ENCODE measurements around the gene GPR158.

The GPR158 gene

DNA sequence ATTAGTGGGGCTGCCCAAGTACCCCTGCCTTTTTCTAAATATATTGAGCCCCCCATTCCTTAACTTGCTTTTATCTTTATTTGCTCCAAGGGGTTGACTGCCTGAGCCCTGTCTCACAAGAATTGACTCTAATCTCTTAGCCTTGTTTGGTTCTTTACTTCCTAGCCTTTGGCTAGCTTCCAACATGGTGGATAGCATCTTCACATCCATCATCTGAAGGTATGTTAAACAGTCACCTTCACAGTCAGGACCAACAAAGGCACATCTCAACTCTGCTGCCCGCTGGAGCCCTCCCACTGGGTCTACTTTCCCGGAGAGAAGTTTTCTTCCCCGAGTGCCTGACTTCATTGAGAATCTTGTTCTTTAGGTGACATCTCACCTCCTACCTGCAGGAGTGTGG lies 329.5 kb downstream of the GPR158 start:
- no peak for DNase-seq (ENCODE audit: low read depth in 3 of 3)

DNA sequence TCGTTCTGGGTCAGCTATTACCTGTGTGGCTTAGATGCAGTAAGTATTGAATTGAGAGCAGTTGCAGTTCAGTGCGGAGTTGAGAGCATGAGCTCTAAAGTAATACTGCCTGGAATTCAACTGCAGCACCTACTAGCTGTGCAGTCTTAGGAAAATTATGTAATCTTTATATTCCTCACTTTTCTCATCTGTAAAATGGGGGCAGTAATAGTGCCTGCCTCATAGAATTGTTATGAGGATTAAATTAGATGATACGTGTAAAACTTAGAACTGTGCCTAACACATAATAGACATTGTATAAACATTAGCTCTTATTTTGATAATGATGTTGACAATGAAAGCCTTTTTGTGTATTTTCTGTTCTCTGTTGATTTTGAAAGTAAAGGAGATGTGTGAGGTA lies 330.0 kb downstream of the GPR158 start:
- DNase-seq (ENCODE audit: low read depth in 3 of 3) = no peak

DNA sequence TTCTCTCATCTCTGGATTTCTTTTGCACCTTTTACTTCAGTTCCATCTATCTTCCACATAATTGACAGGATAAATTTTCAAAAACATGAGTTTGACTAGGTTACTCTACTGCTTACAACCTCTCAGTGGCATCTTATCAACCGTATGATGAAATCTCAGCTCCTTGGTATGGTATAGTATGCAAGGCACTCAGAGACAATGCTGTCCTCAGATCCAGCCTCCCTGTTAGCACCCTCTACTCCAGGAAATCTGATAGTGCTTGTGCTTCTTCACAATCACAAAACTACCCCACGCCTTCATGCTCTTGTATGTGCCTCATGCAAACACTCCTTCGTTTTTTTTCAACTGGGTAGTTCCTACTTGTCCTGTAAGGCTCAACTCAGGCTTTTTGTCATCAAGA lies 330.7 kb downstream of the GPR158 start:
- no peak for DNase-seq (ENCODE audit: low read depth in 3 of 3)

DNA sequence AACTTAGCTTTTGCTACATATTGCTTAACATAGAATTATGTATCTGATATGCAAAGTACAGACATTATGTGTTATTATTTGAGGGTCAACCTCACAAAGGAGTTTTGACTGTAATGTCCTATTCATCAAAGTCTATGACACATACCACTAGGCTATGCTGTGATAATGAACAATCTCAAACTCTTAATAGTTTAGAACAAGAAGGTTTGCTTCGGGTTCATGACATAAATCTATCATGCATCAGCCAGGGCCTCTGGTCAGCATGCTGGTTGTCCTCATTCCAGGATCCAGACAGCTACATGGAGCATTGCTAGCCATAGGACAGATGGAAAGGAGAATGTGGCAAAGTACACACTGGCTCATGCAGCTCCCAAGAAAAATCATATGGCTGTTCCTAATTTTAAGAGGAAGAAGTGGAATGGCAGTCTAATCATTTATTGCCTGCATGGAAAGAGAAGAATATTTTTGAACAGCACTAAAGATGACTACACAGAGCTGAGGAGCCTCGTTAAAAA lies 332.1 kb downstream of the GPR158 start:
- no peak for DNase-seq (ENCODE audit: low read depth in 3 of 3)

DNA sequence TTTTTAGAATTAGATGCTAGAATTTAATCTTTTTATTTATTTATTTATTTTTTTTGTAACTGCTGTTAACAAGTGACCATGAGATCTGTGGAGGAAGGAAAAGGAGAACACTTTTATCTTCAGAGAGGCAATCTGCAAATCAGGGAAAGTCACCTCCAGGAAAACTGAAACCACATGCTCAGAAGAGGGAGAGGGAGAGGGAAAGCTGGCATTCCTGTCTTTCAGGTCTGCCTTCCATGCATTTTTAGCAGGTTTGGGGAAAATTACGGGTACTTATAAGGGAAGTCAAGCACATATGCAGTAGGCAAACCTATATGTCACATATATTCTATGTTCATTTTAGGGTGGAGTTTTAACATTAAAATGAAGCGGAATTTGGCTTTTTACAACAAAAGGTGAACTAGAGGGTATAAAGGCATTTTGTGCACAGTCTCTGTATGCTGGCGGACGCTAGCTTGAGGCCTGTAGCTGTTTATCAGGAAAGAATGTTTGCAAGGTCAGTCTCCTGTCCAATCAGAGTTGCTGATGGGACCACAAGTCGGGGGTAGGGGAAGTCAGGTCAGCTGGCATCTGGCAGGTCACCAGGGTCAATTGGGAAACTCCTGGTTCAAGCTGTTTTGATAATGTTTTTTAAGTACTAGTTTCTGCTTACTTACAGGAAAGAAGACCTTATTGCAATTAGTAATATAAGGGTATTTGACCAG lies 333.5 kb downstream of the GPR158 start:
- DNase-seq (ENCODE audit: low read depth in 3 of 3) = no peak

- DNase-seq (ENCODE audit: low read depth in 3 of 3) = no peak
Observed at GRCh38 chr10:25509151-25509550, 334.4 kb downstream of the GPR158 start.

- no peak for DNase-seq (ENCODE audit: low read depth in 3 of 3)
Observed at GRCh38 chr10:25522294-25522693, 347.5 kb downstream of the GPR158 start.

GRCh38 chr10:25522946-25523608 lies 348.3 kb downstream of the GPR158 start:
- DNase-seq (ENCODE audit: low read depth in 3 of 3) = no peak

- DNase-seq (ENCODE audit: low read depth in 3 of 3) = no peak
Observed at GRCh38 chr10:25530306-25530705, 355.5 kb downstream of the GPR158 start.

GRCh38 chr10:25531457-25532061 lies 356.8 kb downstream of the GPR158 start:
- no peak for DNase-seq (ENCODE audit: low read depth in 3 of 3)

DNA sequence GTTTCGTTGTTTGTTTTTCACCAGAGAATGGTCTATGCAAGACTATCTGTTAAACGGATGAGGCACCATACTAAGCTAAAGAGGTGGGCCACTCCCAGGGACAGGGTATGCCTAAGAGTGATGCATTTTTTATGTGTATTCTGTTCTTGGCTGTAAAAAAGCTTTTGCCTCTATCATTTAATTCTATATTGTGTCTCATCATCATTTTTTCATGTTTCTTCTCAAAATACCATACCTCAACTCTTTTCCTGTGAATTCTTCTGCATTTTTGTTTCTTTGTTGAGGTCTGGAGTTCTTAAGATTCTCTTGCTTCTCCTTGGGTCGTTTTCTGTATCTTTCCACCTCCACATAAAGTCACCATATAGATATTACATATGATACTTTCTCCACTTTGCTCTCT lies 357.4 kb downstream of the GPR158 start:
- no peak for DNase-seq (ENCODE audit: low read depth in 3 of 3)

DNA sequence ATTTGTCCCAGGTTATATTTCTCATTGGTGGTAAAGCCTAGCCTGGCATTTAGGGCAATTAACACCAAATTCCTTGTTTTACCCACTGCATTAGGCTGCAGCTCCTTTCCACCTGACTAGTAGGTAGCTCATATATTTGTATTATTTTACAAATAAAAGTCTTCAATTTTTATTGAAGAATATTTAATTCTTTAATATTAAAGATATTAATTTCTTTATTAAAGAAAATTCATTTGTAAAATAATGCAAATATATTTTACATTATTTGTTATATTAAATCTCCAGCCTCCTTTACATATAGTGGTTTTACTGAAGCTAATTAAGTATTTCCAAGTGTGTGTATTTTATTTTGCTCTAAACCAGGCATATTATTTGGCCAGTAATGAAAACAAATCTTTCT lies 361.2 kb downstream of the GPR158 start:
- DNase-seq (ENCODE audit: low read depth in 3 of 3) = no peak

DNA sequence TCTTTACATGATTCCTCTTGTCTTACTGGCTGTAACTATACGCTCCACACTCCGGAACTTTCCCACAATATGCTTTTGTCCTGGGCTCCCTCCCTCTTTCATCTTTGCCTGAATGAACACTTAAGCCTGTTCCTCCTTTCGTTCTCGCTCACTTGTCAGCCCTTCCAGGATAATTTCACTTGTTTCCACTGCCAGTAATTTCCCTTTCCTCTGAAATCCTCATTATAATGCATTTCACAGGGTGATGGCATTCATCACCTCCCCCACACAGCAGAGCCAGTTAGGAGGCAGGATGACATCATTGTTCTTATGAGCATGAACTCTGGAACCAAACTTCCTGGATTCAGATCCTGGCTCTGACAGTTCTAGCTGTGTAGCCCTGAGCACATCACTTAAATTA lies 372.6 kb downstream of the GPR158 start:
- DNase-seq (ENCODE audit: low read depth in 3 of 3) = no peak

DNA sequence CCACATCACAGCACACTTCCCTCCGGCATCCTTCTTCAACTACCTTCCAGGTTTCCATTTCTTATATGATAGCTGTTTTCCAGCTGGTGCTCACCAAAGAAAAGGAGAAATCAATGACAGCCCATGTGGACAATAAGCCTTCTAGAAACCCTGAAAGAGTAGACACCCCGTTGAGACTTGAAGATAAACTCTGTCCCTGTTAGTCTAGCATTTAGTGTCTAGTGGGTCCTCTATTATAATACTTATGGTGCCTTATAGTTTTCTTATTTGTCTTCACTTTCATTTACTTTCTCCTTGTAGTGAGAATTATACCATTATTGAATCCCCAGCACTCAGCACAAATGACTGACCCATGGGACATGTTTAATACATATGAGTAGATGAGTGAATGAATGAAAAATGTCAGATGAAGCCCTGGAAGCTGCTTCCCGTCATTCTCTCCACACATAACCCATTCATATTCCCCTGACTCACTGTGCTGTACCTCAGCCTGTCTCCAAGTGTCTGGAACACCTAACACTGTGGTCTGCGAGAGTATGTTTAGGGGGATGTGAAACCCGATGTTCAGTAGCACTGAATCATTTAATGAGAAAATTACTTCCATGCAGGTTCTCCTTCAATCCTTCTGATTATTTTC lies 377.6 kb downstream of the GPR158 start:
- no peak for DNase-seq (ENCODE audit: low read depth in 3 of 3)

DNA sequence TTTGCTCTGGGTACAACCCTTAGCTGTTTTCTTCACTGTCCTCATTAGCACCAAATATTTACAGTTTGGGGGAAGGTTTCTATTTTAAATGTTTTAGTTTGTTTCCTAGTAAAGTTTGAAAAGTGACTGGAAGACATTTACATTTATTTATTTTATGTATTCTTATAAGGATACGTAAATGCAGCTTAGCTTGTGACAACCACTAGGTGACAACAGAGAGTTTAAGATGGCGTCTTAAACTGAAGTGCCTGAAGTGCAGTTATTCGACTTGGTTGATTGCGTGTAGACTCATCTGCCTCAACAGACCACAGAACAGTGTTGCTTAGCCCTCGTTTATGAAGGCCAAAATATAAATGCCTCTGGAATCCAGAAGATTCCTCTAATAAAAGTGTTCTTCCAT lies 381.1 kb downstream of the GPR158 start:
- DNase-seq (ENCODE audit: low read depth in 3 of 3) = no peak

GRCh38 chr10:25556457-25556856 lies 381.7 kb downstream of the GPR158 start:
- DNase-seq (ENCODE audit: low read depth in 3 of 3) = no peak

DNA sequence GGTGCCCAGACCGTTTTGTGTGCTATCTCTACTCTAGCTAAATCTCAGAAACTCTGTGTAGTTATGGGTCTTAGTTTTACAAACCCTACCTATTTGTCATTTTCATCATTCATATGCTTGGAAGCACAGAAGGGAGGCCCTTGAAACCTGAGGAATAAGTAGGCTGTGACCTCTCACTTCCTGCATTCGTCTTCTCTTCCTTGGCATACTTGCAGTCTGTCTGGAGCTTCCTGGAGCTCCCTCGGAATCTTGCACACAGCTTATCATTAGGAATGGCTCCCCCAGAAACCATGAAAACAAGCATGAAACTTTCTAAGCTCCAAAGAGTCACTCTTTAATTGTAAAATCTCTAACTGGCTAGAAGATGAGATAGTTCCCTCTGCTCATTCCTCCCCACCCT lies 382.3 kb downstream of the GPR158 start:
- DNase-seq (ENCODE audit: low read depth in 3 of 3) = no peak

DNA sequence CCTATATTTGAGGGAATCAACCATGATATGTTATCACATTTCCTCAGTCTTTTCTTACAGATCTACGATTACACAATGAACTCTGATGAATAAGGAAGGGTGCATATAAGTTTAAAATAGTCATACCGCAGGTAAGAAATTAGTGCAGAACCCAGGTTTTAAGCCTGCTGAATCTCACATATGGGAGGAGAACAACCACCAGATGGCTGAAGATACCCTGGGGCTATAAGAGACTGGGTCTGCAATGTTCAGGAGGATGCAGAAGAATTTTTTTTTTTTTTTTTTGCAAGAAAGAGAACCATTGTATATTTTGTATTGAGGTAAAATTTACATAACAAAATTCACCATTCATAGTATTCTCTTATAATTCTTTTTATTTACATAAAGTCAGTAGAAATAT lies 387.0 kb downstream of the GPR158 start:
- no peak for DNase-seq (ENCODE audit: low read depth in 3 of 3)

DNA sequence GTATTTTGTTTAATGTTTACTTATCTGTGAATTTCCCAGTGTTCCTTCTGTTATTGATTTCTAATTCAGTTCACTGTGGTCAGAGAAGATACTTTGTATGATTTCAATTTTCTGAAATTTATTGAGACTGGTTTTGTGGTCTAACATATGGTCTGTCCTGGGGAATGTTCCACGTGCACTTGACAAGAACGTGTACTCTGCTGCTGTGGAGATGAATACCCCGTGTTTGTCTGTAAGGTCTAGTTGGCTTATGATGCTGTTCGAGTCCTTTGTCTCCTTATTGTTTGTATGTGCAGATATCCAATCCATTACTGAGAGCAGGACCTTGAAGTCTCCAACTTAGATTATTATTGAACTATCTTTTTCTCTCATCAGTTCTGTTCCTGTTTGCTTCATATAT lies 387.7 kb downstream of the GPR158 start:
- no peak for DNase-seq (ENCODE audit: low read depth in 3 of 3)

DNA sequence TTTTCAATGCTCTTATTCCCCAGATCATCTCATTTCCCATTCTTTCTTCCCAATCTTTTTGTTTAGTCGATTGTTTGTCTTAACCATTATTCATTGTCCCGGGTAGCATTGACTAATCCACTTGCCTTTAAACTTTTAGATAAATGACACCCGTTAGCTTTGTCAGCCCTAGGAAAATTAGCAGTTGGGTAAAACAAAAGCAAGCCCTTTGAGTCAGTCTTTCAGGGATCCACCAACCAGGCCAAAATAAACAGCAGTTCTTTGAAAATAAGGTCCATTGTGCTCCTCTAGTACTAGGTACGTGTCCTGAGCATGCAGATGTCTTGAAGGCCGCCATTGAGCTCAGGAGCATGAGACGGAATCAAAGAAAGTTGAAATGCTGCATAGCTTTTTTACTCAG lies 389.6 kb downstream of the GPR158 start:
- DNase-seq (ENCODE audit: low read depth in 3 of 3) = no peak

DNA sequence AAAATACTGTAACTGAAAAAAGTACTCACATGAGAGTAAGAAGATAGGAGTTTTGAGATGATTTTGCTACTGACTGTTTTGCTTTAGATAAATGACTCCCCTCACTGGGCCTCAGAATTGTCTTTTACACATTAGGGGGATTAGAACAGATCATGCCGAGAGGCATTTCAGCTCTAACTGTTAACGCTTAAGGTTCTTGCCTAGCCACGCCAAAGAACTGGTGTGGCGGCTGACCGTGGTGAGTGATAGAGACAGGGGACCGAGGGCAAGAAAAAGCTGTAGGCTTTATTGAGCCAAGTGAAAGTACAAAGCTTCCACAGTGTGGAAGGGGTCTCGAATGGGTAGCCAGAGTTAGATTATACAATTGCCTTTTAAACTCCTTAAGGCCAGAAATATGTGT lies 390.8 kb downstream of the GPR158 start:
- DNase-seq (ENCODE audit: low read depth in 3 of 3) = no peak

- DNase-seq (ENCODE audit: low read depth in 3 of 3) = no peak
Observed at GRCh38 chr10:25573316-25573715, 398.5 kb downstream of the GPR158 start.

- DNase-seq (ENCODE audit: low read depth in 3 of 3) = no peak
Observed at GRCh38 chr10:25575343-25575742, 400.5 kb downstream of the GPR158 start.

Data from stimulated activated CD4-positive, alpha-beta T cell treated with anti-CD3 and anti-CD28 coated beads, TNF-alpha, amount 100 ng/mL, for 24 hours (primary cell).